Loucy (cell line): ENCODE results near the gene FOXJ3.
A peak's percentile ranks its signal among the peaks of the same experiment; 100 is the strongest.

ENCODE experiments used
- H2AFZ ChIP-seq: fragments of 200-600 bp; sonication (generic); 2 replicates; pipeline ENCODE4 v1.6.0; 2016; ENCODE audit warnings: antibody characterized with exemption, mild to moderate bottlenecking, low read length, moderate library complexity
- H3F3A ChIP-seq: fragments of 200-600 bp; 2 replicates; pipeline ENCODE4 v1.6.0; 2016; ENCODE audit warnings: antibody characterized with exemption, low read depth, mild to moderate bottlenecking
- H3K27me3 ChIP-seq: fragments of 200-600 bp; sonication (generic); 2 replicates; pipeline ENCODE4 v1.6.1; 2014; ENCODE audit warnings: low read length, mild to moderate bottlenecking; ENCODE audit not compliant: insufficient read depth, poor library complexity, severe bottlenecking
- H3K36me3 ChIP-seq: fragments of 200-600 bp; sonication (generic); 2 replicates; pipeline ENCODE4 v1.6.1; 2016; ENCODE audit warnings: low read length; ENCODE audit not compliant: insufficient read depth
- H3K4me1 ChIP-seq: fragments of 200-600 bp; sonication (generic); 2 replicates; pipeline ENCODE4 v1.5.1; 2014; ENCODE audit warnings: low read length, mild to moderate bottlenecking; ENCODE audit not compliant: insufficient read depth, poor library complexity, severe bottlenecking
- H3K4me2 ChIP-seq: fragments of 200-600 bp; sonication (generic); 2 replicates; pipeline ENCODE4 v1.6.0; 2014; ENCODE audit warnings: antibody characterized with exemption, low read length, low read depth, mild to moderate bottlenecking; ENCODE audit not compliant: poor library complexity, severe bottlenecking
- H3K4me3 ChIP-seq: fragments of 200-600 bp; sonication (generic); 2 replicates; pipeline ENCODE4 v1.5.1; 2014; ENCODE audit warnings: low read length, mild to moderate bottlenecking, mixed read lengths; ENCODE audit not compliant: poor library complexity, severe bottlenecking
- H3K79me2 ChIP-seq: fragments of 200-600 bp; sonication (generic); 2 replicates; pipeline ENCODE4 v1.6.1; 2014; ENCODE audit warnings: low read length; ENCODE audit not compliant: insufficient read depth
- H3K9ac ChIP-seq: fragments of 200-600 bp; sonication (generic); 2 replicates; pipeline ENCODE4 v1.6.0; 2014; ENCODE audit warnings: mild to moderate bottlenecking, low read depth, low read length, moderate library complexity; ENCODE audit not compliant: poor library complexity, severe bottlenecking
- H3K9me2 ChIP-seq: fragments of 200-600 bp; sonication (generic); replicated peaks from 2 replicates; pipeline ENCODE4 v1.6.1; 2016; ENCODE audit warnings: low read depth, low read length, mixed read lengths
- H3K9me3 ChIP-seq: fragments of 200-600 bp; sonication (generic); 2 replicates; pipeline ENCODE4 v1.6.1; 2014; ENCODE audit warnings: mild to moderate bottlenecking, antibody characterized with exemption, low read length, low read depth; ENCODE audit not compliant: insufficient read depth
- H4K20me1 ChIP-seq: fragments of 200-600 bp; sonication (generic); 2 replicates; pipeline ENCODE4 v1.6.0; 2014; ENCODE audit warnings: antibody characterized with exemption, low read length, mild to moderate bottlenecking; ENCODE audit not compliant: insufficient read depth, poor library complexity, severe bottlenecking
- EZH2phosphoT487 ChIP-seq: fragments of 200-600 bp; IDR thresholded peaks from 2 replicates; pipeline ENCODE4 v1.6.1; 2018; ENCODE audit warnings: antibody characterized with exemption, mild to moderate bottlenecking, moderate library complexity, borderline replicate concordance
- TF ChIP-seq, protein P1 (sequence below): fragments of 200-600 bp; sonication (generic); conservative IDR thresholded peaks from 2 replicates; pipeline ENCODE4 v1.5.1; 2014; ENCODE audit warnings: mild to moderate bottlenecking, antibody characterized with exemption, low read length

The FOXJ3 gene

DNA sequence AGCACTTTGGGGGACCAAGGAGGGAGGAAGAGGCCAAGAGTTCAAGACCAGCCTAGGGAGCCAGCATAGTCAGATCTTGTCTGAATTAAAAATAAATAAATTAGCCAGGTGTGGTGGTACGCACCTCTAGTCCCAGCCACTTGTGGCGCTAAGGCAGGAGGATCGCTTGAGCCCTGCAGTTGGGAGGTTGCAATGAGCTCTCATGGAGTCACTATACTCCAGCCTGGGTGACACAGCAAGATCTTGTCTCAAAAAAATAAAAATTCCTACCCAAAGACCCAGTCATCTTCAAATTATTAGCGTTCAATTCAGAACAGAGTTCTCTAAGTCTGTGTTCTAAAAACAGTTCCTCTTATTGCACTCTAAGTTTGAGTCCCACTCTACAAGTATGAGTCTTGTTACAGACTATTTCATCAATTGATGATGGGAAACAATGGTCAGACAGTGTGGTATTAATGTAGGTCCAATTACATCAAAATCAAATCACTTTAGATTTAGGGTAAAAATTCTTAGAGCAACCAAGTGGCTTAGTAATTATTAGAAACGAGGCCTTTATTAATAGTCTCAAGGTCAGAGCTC, 6.9 kb downstream of the FOXJ3 start:
- no peaks in the 10 kb centered on the region for H3K9me3 ChIP-seq
- TF ChIP-seq, protein P1, sequence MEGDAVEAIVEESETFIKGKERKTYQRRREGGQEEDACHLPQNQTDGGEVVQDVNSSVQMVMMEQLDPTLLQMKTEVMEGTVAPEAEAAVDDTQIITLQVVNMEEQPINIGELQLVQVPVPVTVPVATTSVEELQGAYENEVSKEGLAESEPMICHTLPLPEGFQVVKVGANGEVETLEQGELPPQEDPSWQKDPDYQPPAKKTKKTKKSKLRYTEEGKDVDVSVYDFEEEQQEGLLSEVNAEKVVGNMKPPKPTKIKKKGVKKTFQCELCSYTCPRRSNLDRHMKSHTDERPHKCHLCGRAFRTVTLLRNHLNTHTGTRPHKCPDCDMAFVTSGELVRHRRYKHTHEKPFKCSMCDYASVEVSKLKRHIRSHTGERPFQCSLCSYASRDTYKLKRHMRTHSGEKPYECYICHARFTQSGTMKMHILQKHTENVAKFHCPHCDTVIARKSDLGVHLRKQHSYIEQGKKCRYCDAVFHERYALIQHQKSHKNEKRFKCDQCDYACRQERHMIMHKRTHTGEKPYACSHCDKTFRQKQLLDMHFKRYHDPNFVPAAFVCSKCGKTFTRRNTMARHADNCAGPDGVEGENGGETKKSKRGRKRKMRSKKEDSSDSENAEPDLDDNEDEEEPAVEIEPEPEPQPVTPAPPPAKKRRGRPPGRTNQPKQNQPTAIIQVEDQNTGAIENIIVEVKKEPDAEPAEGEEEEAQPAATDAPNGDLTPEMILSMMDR = no peak
- no peak for TF ChIP-seq EZH2phosphoT487
- H3K9me2 ChIP-seq = no peaks in the 10 kb centered on the region
- H3K27me3 ChIP-seq = no peaks in the 10 kb centered on the region
- H3K4me2 ChIP-seq = peak overlapping the region; percentile 40
- H3K4me3 ChIP-seq = no peak overlapping the region
- H3K79me2 ChIP-seq = peaks cover 96% of the 10 kb centered on the region
- no peak overlapping the region for H2AFZ ChIP-seq
- H3K9ac ChIP-seq = no peak overlapping the region
- peaks cover 59% of the 10 kb centered on the region for H3K4me1 ChIP-seq
- no peaks in the 10 kb centered on the region for H3K36me3 ChIP-seq
- H3F3A ChIP-seq = no peaks in the 10 kb centered on the region
- H4K20me1 ChIP-seq = peaks cover 88% of the 10 kb centered on the region

DNA sequence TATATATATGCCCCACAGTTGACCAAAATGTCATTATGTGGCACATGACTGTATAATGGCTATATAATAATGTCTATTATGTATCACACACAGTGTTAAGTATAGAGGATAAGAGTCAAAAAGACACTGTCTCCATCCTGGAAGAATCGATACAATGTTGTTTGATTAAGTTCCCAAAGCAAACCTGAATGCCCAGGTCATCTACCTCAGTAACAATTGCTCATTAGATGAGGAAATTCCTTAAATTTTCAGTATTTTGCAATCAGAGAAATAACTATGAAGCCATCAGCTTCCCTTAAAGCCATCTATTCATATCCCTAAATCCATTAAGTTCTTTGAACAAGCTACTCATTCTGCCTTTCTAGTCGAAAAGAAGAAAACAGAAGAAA, 10.0 kb downstream of the FOXJ3 start:
- no peaks in the 10 kb centered on the region for H3K9me3 ChIP-seq
- 0 out of 2 replicates have a peak, but pooled peaks cover 6% of the 10 kb centered on the region for H3F3A ChIP-seq
- no peak overlapping the region for H2AFZ ChIP-seq
- no peak for TF ChIP-seq EZH2phosphoT487
- TF ChIP-seq, protein P1 = no peak
- no peaks in the 10 kb centered on the region for H3K27me3 ChIP-seq
- peak overlapping the region; percentile 9 for H3K4me2 ChIP-seq
- peaks cover 59% of the 10 kb centered on the region for H3K4me1 ChIP-seq
- H3K79me2 ChIP-seq = peaks cover 91% of the 10 kb centered on the region
- H3K9ac ChIP-seq = no peak overlapping the region
- no peak overlapping the region for H3K4me3 ChIP-seq
- H3K36me3 ChIP-seq = no peaks in the 10 kb centered on the region
- H3K9me2 ChIP-seq = no peaks in the 10 kb centered on the region
- peaks cover 78% of the 10 kb centered on the region for H4K20me1 ChIP-seq

DNA sequence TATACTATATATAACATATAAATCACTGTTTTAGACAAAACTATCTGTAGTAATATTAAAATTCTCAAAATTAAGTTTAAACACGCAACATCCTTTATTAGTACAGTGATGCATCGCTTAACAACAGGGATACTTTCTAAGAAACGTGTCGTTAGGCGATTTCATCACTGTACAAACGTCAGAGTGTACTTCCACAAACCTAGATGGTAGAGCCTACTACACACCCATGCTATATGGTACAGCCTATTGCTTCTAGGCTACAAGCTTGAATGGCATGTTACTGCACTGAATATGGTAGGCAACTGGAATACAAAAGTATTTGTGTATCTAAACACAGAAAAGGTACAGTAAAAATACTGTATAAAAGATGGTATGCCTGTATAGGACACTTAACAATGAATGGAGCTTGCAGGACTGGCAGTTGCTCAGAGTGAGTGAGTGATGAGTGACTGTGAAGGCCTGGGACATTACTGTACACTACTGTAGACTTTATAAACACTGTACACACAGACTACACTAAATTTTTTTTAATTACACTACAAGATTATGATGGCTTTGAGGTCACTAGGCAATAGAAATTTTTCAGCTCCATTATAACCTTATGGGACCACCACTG, 10.5 kb downstream of the FOXJ3 start:
- TF ChIP-seq, protein P1 = no peak
- no peak for TF ChIP-seq EZH2phosphoT487
- Histone ChIP-seq H4K20me1 (peaks cover 78% of the 10 kb centered on the region), H2AFZ (no peak overlapping the region), H3K79me2 (peaks cover 90% of the 10 kb centered on the region), H3K9ac (no peak overlapping the region), H3K36me3 (no peaks in the 10 kb centered on the region), H3K9me2 (no peaks in the 10 kb centered on the region), H3K4me3 (no peak overlapping the region), H3K9me3 (no peaks in the 10 kb centered on the region), H3K27me3 (no peaks in the 10 kb centered on the region), H3K4me2 (no peak overlapping the region), H3F3A (peaks cover 10% of the 10 kb centered on the region; the same call in 1 of the 2 replicates), H3K4me1 (peaks cover 64% of the 10 kb centered on the region)
